VCaP (cell line): ENCODE data around the gene PTPN9.
"Not testable (repeated sequence)": the region's sequence is repeated elsewhere in the genome, so short reads cannot be mapped to it uniquely, and the experiment has no call there.

ENCODE experiments used
- H3K27ac ChIP-seq: fragments of 450-650 bp; 2 replicates; pipeline ENCODE4 v1.5.1; 2017
- TF ChIP-seq, protein P1 (sequence below): fragments of 450-650 bp; conservative IDR thresholded peaks from 2 replicates; pipeline ENCODE4 v1.5.1; 2017; ENCODE audit warnings: mild to moderate bottlenecking, moderate library complexity

The PTPN9 gene

DNA sequence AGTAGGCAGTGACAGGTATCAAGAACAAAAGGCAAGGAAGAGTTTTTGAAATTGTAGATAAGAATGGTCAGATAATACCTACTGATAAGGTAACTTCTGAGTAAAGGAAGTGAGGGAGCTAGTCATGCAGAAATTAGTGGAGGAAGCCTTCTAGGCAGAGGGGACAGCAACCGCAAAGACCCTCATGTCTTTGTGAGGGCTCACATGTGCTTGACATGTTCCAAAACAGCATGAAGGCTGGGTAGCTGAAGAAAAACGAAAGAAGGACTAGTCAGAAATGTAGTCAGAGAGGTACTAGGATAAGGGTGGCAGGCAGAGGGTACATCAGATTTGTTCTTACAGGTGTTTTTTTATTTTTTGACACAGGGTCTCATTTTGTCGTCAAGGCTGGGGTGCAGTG is 133.0 kb downstream of the PTPN9 start:
- TF ChIP-seq, protein P1, sequence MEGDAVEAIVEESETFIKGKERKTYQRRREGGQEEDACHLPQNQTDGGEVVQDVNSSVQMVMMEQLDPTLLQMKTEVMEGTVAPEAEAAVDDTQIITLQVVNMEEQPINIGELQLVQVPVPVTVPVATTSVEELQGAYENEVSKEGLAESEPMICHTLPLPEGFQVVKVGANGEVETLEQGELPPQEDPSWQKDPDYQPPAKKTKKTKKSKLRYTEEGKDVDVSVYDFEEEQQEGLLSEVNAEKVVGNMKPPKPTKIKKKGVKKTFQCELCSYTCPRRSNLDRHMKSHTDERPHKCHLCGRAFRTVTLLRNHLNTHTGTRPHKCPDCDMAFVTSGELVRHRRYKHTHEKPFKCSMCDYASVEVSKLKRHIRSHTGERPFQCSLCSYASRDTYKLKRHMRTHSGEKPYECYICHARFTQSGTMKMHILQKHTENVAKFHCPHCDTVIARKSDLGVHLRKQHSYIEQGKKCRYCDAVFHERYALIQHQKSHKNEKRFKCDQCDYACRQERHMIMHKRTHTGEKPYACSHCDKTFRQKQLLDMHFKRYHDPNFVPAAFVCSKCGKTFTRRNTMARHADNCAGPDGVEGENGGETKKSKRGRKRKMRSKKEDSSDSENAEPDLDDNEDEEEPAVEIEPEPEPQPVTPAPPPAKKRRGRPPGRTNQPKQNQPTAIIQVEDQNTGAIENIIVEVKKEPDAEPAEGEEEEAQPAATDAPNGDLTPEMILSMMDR, result no peak
- no peak overlapping the region for H3K27ac ChIP-seq

DNA sequence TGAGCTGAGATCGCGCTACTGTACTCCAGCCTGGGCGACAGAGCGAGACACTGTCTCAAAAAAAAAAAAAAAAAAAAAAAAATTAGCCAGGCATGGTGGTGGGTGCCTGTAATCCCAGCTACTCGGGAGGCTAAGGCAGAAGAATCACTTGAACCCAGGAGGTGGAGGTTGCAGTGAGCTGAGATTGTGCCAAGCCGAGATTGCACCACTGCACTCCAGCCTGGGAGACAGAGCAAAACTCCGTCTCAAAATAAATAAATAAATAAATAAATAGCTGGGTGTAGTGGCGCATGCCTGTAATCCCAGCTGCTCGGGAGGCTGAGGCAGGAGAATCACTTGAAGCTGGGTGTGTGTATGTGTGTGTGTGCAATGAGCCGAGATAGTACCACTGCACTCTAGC is 133.8 kb downstream of the PTPN9 start:
- not testable (repeated sequence) for H3K27ac ChIP-seq

DNA sequence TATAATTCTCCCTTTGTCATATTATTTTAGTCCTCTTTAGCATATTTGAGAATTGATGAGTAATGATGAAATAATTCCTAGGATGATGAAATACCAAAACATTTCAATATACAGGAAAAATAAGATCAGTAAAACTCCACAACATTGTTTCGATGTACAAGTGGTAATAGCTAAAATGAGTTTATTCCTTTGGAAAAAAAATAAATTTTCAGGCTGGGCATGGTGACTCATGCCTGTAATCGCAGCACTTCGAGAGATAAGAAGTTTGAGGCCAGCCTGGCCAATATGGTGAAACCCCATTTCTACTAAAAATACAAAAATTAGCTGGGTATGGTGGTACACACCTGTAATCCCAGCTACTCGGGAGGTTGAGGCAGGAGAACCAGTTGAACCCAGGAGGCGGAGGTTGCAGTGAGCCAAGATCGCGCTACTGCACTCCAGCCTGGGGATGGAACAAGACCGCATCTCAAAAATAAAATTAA is 135.1 kb downstream of the PTPN9 start:
- H3K27ac ChIP-seq, result not testable (repeated sequence)

DNA sequence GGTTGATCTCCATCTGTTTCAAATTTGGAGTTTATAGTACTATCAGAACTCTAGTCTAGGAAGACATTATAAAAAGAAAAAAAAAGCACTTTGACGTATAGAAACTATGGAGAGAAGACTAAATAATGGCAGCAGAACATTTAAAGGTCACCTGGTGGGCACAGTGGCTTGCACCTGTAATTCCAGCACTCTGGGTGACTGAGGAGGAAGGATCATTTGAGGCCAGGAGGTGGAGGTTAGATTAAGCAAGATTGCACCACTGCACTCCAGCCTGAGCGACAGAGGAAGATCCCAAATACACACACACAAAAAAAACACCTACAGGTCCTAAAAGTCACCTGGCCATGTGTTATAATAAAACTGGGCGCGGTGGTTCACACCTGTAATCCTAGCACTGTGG is 141.4 kb downstream of the PTPN9 start:
- TF ChIP-seq, protein P1, result no peak
- H3K27ac ChIP-seq, result no peak overlapping the region

DNA sequence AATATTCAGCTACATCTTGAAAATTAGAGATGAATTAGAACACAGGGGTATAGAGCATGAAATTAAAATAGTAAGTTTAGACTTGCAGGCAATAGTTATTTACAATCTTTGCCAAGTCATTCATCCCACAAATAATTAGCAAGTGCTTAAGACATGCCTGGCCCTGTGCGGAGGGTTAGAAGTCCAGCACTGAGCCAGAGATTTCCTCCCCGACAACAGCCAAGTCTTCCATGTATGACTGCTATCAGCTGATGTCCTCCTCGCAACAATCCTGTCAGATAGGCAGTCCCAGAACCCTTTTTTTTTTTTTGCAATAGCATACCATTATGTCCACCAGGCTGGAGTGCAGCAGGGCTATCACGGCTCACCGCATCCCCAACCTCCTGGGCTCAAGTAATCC is 142.2 kb downstream of the PTPN9 start:
- TF ChIP-seq, protein P1, result no peak
- no peak overlapping the region for H3K27ac ChIP-seq

DNA sequence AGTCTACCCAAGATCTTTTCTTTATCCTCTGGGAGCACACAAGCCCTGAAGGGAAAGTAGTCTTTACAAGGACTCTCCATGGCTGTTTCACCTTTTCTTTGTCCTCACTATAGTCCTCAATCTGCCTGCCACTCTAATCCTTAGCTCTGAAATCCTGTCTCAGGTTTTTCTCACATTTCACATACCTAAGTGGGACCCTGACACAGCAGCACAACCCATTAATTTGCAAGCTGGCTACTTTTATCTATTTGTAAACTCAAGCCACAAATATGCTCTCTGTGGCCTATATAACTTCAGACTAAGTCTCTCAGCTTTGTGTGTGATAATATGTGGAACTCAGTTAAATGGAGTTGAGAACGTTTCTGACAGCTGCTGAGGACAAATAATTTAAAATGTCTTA is 147.4 kb downstream of the PTPN9 start:
- H3K27ac ChIP-seq, result no peak overlapping the region
- TF ChIP-seq, protein P1, result no peak

DNA sequence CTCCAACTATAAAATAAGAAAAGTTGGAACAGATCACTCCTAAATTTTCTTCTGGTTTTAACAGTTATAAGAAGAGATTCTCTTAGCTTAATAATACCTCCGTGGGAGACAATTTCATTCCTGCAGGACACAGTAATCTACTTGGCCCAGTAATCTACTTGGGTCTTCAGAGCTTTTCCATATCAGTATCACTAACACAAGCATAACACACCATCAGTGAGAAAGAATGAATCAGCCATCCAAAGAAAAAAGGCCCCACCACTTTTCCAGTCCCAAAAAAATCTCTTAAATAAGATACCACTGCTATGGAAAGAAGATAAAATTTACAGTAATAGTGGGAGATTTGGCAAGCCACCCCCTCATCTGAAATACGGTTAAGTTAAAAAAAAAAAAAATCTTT is 147.8 kb downstream of the PTPN9 start:
- H3K27ac ChIP-seq, result no peak overlapping the region
- TF ChIP-seq, protein P1, result no peak

DNA sequence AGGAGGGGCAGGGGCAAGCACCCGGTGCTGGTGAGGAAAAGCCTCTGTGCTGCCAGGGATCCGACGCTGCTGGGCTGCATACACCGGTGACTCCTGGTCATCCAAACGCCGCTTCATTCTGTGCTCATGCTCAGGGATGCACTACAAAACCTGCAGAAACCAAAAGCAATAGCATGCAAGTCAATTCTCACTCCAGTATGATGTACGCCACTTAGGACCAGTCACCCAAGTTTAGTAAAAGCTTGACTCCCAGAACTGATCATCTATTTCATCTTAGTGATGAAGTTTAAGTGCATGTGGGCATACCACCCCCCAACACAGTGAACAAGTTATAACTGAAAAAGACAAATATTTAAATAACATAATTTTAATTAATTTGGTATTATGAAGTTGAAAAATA is 148.9 kb downstream of the PTPN9 start:
- H3K27ac ChIP-seq, result no peak overlapping the region
- TF ChIP-seq, protein P1, result no peak

DNA sequence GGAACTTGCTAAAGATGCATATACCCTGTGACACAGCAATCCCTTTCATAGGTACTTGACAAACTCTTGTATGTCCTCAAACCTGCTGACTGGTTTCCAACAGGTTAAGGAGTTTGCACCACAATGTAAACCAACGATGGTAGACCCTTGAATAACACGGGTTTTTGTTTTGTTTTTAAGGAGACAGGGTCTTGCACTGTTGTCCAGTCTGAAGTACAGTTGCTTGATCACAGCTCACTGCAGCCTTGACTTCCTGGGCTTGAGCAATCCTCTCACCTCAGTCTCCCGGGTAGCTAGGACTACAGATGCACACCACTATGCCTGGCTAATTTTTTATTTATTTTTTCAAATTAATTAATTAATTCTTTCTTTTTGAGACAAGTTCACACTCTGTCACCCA is 151.0 kb downstream of the PTPN9 start:
- no peak overlapping the region for H3K27ac ChIP-seq
- TF ChIP-seq, protein P1, result no peak
